Measurements from ENCODE around the gene SLC2A4RG.

SLC2A4RG gene

DNA sequence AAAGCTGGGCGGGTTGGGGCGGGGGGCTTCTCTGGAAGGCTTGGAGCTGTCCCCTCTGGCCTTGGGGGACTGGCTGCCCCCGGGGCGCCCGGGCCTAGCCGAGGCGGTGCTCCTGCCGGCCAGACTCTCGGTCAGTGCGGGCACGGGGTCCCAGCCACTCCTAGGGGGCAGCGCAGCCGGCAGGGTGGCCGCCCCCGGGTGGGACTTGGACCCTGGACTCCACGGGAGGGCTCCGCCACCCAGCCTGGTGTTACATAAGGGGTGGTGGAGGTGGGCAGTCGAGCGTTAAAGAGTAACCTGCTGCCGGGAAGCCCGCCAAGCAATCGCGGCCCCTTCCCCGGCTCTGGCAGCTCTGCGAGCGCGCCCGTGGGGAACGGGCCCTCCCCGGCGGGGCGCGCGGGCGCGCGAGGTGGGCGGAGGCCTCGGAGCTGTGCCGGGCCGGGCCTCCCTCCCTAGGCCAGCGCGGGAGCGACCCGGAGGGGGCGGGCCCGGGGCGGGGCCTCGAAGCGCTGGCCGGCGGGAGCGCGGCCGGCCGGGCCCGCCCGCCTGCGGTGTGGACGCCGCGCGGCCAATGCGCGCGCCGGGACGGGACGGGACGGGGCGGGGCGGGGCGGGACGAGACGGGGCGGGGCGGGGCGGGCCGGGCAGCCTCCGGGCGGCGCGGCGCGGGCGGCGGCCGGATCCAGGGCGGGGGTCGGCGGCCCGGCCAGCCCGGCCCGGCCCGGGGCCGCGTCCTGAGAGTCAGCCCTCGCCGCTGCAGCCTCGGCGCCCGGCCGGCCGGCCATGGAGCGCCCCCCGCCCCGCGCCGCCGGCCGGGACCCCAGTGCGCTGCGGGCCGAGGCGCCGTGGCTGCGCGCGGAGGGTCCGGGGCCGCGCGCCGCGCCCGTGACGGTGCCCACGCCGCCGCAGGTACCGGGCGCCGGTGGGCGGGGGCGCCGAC, at the start of gene SLC2A4RG:
Gene SLC2A4RG (plus strand): TSS at position 647 of the 940 bp plus-strand sequence. CDS start 137 bp downstream, at position 784.
- DNase-seq (ENCODE audit: low read depth in 2 of 2) = no peak

- DNase-seq (ENCODE audit: low read depth in 2 of 2) = no peak
Measured at GRCh38 chr20:63690003-63690897, 49.3 kb upstream of the SLC2A4RG start.

DNA sequence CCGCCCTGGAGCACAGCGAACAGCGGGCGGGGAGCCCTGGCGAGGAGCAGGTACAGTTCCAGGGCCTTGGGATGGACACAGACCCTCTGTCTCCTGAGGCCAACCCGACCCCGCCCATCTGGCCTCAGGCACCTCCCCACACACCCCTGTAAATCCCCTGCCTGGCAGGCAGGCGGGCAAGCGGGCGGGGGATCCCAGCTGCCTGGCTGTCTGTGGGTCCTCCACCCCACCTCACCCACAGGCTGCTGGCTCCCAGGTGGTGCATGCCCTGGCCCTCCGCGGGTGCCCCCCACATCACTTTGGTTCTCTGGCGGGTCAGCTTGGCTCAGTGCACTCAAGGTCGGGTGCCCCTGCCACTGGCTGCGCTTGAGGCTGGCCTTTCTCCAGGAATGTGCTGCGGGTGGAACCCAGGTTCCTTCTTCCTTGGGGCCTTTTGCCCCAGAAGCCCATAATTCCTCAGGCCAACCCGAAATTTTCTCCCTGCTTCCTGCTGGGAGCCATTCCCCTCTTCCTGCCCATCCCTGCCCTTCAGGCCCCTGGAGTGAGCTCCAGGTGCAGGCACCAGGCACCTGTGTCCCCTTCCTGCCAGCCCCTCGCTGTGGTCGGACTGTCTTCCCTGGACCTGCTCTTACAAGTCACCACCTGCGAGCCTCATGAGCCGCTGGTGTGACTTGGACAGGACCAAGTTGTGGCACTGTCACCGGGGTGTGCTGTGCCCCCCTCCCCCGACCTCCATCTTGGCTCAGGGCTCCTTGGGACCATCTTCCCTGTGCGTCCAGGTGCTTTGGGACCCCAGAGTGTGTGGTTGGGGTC, 48.5 kb upstream of the SLC2A4RG start:
- DNase-seq (ENCODE audit: low read depth in 2 of 2) = no peak

- no peak for DNase-seq (ENCODE audit: low read depth in 2 of 2)
Measured at GRCh38 chr20:63691711-63692435, 47.7 kb upstream of the SLC2A4RG start.

DNA sequence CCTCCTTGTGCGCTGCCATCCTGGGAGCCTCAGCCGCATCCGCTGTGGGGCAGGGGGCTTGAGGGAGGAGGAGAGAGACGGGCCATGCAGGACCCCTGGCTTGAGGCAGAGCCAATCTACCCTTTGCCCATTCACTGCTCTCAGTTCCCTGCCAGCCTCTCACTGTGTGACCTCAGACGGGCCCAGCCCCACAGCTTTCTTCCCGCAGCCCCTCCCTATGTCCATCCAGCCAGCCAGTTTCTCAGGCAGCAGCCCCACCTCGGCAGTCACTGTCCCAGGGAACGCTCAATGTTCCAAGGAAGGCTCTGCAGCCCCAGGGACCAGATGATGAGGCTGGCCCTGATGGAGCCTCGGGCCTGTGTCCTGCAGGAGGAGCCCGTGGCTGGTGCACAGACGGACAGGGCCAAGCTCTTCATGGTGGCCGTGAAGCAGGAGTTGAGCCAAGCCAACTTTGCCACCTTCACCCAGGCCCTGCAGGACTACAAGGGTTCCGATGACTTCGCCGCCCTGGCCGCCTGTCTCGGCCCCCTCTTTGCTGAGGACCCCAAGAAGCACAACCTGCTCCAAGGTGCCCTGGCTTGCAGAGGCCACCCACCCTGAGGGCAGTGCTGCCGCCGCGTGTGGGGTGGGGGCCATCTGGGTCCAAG, 47.0 kb upstream of the SLC2A4RG start:
- no peak for DNase-seq (ENCODE audit: low read depth in 2 of 2)

- no peak for DNase-seq (ENCODE audit: low read depth in 2 of 2)
Measured at GRCh38 chr20:63693083-63693732, 46.4 kb upstream of the SLC2A4RG start.

- no peak for DNase-seq (ENCODE audit: low read depth in 2 of 2)
Measured at GRCh38 chr20:63693733-63694583, 45.6 kb upstream of the SLC2A4RG start.

DNA sequence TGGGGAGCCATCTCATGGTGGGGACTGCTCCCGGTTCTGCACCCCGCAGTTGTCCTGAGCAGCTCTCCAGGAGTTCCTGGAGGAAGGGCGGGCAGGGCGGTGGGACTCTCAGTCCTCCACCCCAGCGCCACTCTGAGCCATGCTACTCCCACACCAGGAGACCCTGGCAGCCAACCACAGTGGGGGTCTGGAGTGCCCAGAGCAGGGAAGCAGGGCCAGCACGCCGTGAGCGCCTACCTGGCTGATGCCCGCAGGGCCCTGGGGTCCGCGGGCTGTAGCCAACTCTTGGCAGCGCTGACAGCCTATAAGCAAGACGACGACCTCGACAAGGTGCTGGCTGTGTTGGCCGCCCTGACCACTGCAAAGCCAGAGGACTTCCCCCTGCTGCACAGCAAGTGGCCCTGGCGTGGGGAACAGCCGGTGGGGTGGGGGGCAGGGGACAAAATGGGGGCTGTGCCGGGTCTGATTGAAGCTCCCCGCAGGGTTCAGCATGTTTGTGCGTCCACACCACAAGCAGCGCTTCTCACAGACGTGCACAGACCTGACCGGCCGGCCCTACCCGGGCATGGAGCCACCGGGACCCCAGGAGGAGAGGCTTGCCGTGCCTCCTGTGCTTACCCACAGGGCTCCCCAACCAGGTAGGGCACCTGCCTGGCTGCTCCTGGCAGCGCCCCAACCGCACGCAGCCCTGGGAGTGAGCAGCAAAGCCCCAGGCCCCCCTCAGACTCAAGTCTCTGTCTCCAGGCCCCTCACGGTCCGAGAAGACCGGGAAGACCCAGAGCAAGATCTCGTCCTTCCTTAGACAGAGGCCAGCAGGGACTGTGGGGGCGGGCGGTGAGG, 44.8 kb upstream of the SLC2A4RG start:
- DNase-seq (ENCODE audit: low read depth in 2 of 2) = no peak

DNA sequence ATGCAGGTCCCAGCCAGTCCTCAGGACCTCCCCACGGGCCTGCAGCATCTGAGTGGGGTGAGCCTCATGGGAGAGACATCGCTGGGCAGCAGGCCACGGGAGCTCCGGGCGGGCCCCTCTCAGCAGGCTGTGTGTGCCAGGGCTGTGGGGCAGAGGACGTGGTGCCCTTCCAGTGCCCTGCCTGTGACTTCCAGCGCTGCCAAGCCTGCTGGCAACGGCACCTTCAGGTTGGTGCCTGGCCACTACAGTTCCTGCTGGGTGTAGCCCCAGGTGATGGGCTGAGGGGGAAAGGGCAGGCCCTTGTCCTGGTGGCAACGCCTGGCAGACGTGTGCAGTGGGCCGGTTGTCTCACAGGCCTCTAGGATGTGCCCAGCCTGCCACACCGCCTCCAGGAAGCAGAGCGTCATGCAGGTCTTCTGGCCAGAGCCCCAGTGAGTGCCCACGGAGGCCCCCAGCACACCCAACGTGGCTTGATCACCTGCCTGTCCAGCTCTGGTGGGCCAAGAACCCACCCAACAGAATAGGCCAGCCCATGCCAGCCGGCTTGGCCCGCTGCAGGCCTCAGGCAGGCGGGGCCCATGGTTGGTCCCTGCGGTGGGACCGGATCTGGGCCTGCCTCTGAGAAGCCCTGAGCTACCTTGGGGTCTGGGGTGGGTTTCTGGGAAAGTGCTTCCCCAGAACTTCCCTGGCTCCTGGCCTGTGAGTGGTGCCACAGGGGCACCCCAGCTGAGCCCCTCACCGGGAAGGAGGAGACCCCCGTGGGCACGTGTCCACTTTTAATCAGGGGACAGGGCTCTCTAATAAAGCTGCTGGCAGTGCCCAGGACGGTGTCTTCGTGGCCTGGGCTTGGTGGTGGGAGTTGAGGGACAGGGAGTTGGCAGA, 43.9 kb upstream of the SLC2A4RG start:
- no peak for DNase-seq (ENCODE audit: low read depth in 2 of 2)

DNA sequence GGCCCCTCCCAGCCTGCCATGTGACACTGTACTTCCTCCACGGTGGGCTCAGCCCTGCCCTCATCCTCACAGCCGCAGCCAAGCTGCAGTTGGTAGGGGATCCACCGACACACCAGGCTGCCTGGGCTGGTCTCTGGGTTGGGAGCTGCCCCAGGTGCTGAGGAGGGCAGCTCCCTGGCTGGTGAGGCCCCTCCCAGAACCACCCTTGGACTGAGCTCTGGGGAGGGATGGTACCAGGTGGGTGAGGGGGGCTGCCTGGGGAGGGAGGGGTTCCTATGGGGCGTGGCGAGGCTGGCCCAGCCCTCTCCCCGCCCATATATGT, 43.3 kb upstream of the SLC2A4RG start:
- DNase-seq (ENCODE audit: low read depth in 2 of 2) = no peak

GRCh38 chr20:63696628-63697356, 42.8 kb upstream of the SLC2A4RG start, which contains the start of gene TNFRSF6B:
TNFRSF6B (plus strand) TSS chr20:63696652; CDS start chr20:63696768, 116 bp downstream.
- DNase-seq (ENCODE audit: low read depth in 2 of 2) = no peak

- no peak for DNase-seq (ENCODE audit: low read depth in 2 of 2)
Measured at GRCh38 chr20:63697357-63697867, 42.2 kb upstream of the SLC2A4RG start.

DNA sequence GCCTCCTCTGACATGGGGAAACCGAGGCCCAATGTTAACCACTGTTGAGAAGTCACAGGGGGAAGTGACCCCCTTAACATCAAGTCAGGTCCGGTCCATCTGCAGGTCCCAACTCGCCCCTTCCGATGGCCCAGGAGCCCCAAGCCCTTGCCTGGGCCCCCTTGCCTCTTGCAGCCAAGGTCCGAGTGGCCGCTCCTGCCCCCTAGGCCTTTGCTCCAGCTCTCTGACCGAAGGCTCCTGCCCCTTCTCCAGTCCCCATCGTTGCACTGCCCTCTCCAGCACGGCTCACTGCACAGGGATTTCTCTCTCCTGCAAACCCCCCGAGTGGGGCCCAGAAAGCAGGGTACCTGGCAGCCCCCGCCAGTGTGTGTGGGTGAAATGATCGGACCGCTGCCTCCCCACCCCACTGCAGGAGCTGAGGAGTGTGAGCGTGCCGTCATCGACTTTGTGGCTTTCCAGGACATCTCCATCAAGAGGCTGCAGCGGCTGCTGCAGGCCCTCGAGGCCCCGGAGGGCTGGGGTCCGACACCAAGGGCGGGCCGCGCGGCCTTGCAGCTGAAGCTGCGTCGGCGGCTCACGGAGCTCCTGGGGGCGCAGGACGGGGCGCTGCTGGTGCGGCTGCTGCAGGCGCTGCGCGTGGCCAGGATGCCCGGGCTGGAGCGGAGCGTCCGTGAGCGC, 41.6 kb upstream of the SLC2A4RG start:
- no peak for DNase-seq (ENCODE audit: low read depth in 2 of 2)

DNA sequence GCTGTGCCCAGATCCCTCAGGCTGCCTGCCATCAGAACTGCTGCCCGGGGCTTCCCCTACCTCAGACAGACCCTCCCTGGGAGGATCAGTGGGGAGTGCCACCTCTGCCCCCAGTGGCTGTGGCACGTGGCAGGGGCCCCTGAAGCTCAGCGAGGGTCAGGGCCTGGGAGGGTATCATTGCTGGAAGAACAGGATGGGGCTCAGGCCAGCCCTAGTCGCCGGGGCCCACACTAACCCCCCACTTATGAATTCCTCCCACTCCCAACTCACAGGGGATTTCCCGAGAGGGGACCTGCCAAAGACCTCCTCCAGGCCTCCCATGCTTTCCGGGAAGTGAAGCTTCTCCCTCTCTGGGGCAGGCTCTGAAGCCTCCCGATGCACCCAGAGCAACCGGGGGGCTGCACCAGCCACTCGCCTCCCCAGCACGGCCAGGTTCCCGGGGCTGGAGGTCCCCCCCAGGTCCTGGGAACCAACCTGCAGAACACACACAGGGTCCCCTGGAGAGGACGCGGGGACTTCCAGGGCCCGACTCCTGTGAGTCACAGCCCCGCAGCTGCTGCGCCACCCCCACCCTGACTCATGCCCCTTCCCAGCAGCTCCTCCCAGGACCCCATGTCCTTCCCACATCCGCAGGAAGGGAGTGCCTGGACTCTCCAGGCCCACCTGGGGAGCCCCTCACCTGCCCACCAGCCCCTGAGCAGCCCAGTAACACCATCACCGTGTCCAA, 40.7 kb upstream of the SLC2A4RG start:
- DNase-seq (ENCODE audit: low read depth in 2 of 2) = peak; percentile 42 to 54
